ENCODE results near the gene CCL5. TPM values are rescaled to one million over a fixed set of nuclear protein-coding genes. Genes with fewer than 3 reads are reported as not detected.

The CCL5 gene
- total and polyA plus RNA-seq, 2 donors (not counting 1 experiment from before 2014, with no cell fraction given) = 2.9 to 5.3 TPM

GRCh38 chr17:35843698-35844097 lies 36.5 kb downstream of the CCL5 start:
- ATAC-seq (ENCODE audit: low read depth) (no peak), DNase-seq (no peak)
- ChIA-PET POLR2A (no interaction called here), CTCF (no interaction called here)
- Histone ChIP-seq H3K36me3 (replicated peaks in 1 of 2; ENCODE audit: control extremely low read depth in 1 of 2, control insufficient read depth in 1 of 2, extremely low read depth in 1 of 2, insufficient read depth in 2 of 2, low read length in 1 of 2) (peaks cover 2 to 80% of the 10 kb centered on the region in 2 experiments), H2AFZ (ENCODE audit: insufficient read depth, low read depth, low read length, poor library complexity, severe bottlenecking) (no peak overlapping the region), H3K27me3 (replicated peaks in 1 of 4; ENCODE audit: control extremely low read depth in 1 of 4, control insufficient read depth in 3 of 4, insufficient read depth in 4 of 4, low read length in 3 of 4) (no peaks in the 10 kb centered on the region), H3K4me3 (ENCODE audit: control extremely low read depth in 1 of 5, extremely low read depth in 1 of 5, insufficient read depth in 1 of 5, low read depth in 2 of 5, low read length in 4 of 5) (no peak overlapping the region), H3K27ac (ENCODE audit: low read length in 2 of 2) (no peak overlapping the region), H3K9ac (ENCODE audit: low read length) (no peak overlapping the region), H3K4me1 (ENCODE audit: control insufficient read depth in 2 of 2, insufficient read depth in 2 of 2, low read length in 2 of 2) (no peaks in the 10 kb centered on the region), H4K20me1 (ENCODE audit: control insufficient read depth, insufficient read depth, low read length, poor library complexity, severe bottlenecking) (peaks cover 19% of the 10 kb centered on the region), H3K9me3 (ENCODE audit: control extremely low read depth in 1 of 3, control insufficient read depth in 2 of 3, insufficient read depth in 1 of 3, low read length in 2 of 3) (no peaks in the 10 kb centered on the region), H3K79me2 (ENCODE audit: control insufficient read depth, insufficient read depth, low read length) (no peaks in the 10 kb centered on the region), H3K4me2 (replicated peaks; ENCODE audit: low read depth, low read length, poor library complexity, severe bottlenecking) (no peak overlapping the region)
- no peaks in the 10 kb centered on the region for H3K27me3 Mint-ChIP-seq
- no peaks in the 10 kb centered on the region for H3K4me1 Mint-ChIP-seq
- intact Hi-C loops (cut with micrococcal nuclease) = no loop called here
- H3K27ac Mint-ChIP-seq = no peak overlapping the region
- TF ChIP-seq EZH2 (IDR thresholded peaks at IDR 0.05; ENCODE audit: borderline replicate concordance, insufficient read depth, low read depth, low read length, poor library complexity, severe bottlenecking) = no peak
- no peak for TF ChIP-seq CTCF (IDR thresholded peaks at IDR 0.05)
- no CpG with 5 or more reads among the region's 2 CpGs for WGBS (ENCODE audit: insufficient coverage)
- H3K4me3 Mint-ChIP-seq = no peak overlapping the region
- no peaks in the 10 kb centered on the region for H3K9me3 Mint-ChIP-seq (ENCODE audit: insufficient read depth)

- TF ChIP-seq CTCF (IDR thresholded peaks at IDR 0.05) (no peak), EZH2 (IDR thresholded peaks at IDR 0.05; ENCODE audit: borderline replicate concordance, insufficient read depth, low read depth, low read length, poor library complexity, severe bottlenecking) (no peak)
- ATAC-seq (ENCODE audit: low read depth) = no peak
- Histone ChIP-seq H4K20me1 (ENCODE audit: control insufficient read depth, insufficient read depth, low read length, poor library complexity, severe bottlenecking) (peaks cover 19% of the 10 kb centered on the region), H3K27me3 (replicated peaks in 1 of 4; ENCODE audit: control extremely low read depth in 1 of 4, control insufficient read depth in 3 of 4, insufficient read depth in 4 of 4, low read length in 3 of 4) (no peaks in the 10 kb centered on the region), H3K36me3 (replicated peaks in 1 of 2; ENCODE audit: control extremely low read depth in 1 of 2, control insufficient read depth in 1 of 2, extremely low read depth in 1 of 2, insufficient read depth in 2 of 2, low read length in 1 of 2) (peaks cover 10 to 84% of the 10 kb centered on the region in 2 experiments), H3K9me3 (ENCODE audit: control extremely low read depth in 1 of 3, control insufficient read depth in 2 of 3, insufficient read depth in 1 of 3, low read length in 2 of 3) (no peaks in the 10 kb centered on the region), H2AFZ (ENCODE audit: insufficient read depth, low read depth, low read length, poor library complexity, severe bottlenecking) (no peak overlapping the region), H3K4me1 (ENCODE audit: control insufficient read depth in 2 of 2, insufficient read depth in 2 of 2, low read length in 2 of 2) (no peaks in the 10 kb centered on the region), H3K4me2 (replicated peaks; ENCODE audit: low read depth, low read length, poor library complexity, severe bottlenecking) (no peak overlapping the region), H3K4me3 (ENCODE audit: control extremely low read depth in 1 of 5, extremely low read depth in 1 of 5, insufficient read depth in 1 of 5, low read depth in 2 of 5, low read length in 4 of 5) (no peak overlapping the region), H3K27ac (ENCODE audit: low read length in 2 of 2) (no peak overlapping the region), H3K9ac (ENCODE audit: low read length) (no peak overlapping the region), H3K79me2 (ENCODE audit: control insufficient read depth, insufficient read depth, low read length) (no peaks in the 10 kb centered on the region)
- DNase-seq = no peak
- Mint-ChIP-seq H3K4me1 (no peaks in the 10 kb centered on the region), H3K4me3 (no peak overlapping the region), H3K27me3 (no peaks in the 10 kb centered on the region), H3K9me3 (ENCODE audit: insufficient read depth) (no peaks in the 10 kb centered on the region), H3K27ac (no peak overlapping the region)
- WGBS (ENCODE audit: insufficient coverage) = 100% methylated on average over 4 of the region's 5 CpGs
- ChIA-PET POLR2A (interaction anchor here (0.6 kb wide), 1 partner anchor 22 kb away, joined by 3 read pairs; no protein-coding TSS in a partner anchor), CTCF (interaction anchor here (1.8 kb wide), 1 partner anchor 8 kb away, joined by 5 read pairs; no protein-coding TSS in a partner anchor)
- intact Hi-C loops (cut with micrococcal nuclease) = no loop called here
These were observed 37.9 kb downstream of the CCL5 start for GRCh38 chr17:35842239-35842638.

Data from B cell (primary cell).